Ammon's horn (tissue), 1 donor: ENCODE data around the gene SYT2.
A peak's percentile ranks its signal among the peaks of the same experiment; 100 is the strongest.
"Not testable (repeated sequence)": the region's sequence is repeated elsewhere in the genome, so short reads cannot be mapped to it uniquely, and the experiment has no call there.

Experiments used
- DNase-seq: peaks from one replicate; pipeline ENCODE4 v3.0.0-alpha.2; 2016; ENCODE audit warnings: low spot score

Gene SYT2

DNA sequence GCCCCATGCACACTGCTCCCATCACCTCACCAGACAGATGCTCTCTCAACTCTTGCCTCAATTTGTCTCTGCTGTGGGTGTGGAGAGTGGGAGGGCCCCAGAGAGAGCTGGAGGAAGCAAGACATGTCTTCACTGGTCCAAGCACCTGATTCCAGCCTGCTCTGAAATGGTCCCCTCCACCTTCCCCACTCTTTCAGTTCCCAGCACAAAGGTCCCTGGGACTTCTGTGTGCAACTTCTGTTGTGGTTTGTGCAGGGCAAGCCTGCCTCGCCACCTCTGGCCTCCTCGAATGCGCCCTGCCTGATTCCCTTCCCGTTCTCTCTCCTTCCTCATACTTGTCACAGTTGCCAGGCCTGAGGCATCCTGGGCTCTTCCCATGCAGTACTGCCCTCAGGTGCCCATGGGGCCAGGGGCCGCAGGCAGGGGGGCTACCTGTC, 119.3 kb downstream of the SYT2 start:
- DNase-seq, result no peak

DNA sequence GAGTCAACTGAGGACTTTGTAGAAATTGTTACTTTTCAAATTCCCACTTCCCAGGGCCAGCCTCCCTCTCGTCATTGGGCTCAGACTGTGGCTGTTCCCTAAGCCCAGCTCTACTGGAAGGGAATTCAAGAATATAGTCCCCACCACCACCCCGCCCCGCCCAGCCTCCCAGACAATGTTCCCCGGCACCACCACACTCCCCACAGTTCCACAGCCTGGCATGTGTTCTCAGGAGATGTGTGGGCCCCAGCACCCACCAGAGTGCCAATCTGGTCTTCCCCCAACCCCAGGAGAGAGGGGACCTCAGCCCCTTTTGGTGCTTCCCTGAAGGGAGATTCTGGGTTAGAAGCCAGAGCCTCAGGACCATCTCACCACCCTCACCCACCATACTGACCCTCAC, 120.1 kb downstream of the SYT2 start:
- no peak for DNase-seq

DNA sequence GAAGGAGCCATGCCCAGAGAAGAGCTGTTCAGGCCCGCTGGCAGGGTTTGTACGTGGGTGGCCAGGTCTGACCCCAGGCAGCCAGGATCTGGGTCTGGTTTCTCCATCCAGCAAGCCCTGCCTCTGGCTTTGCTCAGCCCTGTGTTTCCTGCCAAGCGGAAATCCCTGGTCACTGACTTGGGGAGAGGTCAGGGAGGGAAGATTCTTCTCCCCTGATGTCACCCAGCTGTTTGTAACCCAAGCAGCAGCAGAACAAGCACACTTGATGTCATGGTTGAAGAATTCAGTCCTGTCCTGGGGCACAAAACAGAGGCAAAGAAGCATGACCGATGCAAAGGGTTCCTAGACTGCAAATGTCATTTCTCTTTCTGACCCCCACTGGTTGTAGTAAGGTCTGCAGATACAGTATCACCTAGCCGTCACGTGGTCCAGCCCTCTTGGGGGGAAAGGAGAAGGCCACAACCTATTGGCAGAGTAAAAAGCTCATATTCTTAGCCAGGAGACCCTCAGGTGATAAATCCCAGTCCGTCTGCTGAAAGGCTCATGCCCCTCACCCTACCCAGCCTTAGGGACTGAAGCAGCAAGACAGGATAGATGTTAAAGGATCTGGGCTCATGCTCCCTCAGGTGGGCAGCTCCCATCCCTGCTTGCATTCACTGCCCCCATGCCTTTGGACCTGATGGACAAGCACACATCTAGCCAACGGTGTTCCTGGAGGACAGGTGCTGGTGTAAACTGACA, 120.9 kb downstream of the SYT2 start:
- no peak for DNase-seq

DNA sequence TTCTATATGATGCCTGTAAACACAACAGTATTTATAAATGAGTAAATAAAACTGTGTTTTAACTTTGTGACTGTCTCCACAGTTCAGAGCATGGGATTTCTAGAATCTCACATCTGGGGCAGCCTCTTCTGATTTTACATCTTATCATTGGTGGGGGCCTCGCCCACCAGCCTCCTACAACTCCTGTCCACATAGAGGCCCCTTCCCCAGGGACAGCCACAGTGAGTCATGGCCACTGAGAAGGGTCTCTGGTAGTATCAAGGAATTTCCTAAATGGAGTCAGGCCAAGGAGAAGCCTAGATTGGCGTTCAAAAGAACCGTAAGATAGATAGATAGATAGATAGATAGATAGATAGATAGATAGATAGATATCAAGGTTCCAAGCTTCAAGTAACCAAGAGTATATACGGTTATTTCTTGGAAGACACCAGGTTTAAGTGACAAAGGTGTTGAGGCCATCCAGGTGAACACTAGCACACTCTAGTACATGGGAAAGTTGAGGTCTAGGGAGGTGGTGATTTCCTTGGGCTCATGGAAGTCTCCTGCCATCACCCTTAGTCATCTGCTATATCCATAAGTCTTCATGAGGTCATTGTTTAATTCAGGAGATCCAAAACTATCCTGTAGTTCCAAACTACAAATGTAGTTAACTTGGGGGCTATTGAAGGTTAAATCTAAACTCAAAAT, 121.6 kb downstream of the SYT2 start:
- DNase-seq, result no peak

DNA sequence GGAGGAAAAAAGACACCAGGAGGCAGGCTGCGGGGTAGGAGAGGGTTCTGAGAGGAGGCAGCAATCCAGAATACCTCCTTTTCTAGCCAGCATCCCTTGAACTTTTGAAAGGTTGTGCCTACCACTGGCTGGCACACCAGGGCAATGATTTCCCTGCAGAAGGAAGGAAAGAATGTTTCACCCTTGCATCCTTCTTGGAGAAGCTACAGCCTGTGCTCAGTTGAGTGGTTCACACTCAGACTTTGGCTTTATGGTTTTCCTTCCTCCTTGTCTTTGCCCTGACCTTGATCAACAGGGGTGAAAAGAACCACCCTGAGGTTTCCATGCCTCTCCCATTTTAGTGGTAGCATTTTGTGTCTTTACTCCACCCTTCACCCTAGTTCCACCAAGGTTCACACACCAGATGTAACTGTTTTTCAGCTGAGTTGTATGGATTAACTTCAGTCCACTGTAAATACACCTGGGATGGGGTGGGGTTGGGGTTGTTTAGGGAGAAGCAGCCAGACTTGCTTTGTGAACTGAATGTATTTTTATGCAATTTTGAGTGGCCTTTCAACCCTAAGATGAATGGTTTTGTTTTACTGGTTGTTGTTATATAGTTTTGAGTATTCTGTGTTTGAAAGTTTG, 122.3 kb downstream of the SYT2 start:
- no peak for DNase-seq

DNA sequence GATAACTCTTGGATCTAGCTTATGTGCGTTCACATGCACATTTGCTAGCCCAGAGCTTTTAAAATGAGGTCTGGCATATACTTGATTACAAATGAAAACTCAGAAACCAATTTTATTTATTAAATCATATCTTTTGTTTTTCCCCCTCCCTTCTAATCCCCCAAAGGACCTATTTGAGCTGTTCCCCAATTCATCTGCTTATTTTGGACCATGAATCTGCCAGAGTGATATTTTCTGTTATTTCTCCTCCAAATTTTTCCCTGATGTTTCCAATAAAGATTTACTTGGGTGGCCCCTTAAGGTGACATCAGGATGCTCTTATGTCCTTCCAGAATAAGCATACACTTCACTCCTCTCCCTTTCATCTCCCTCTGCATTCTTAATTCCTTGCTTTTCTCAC, 123.4 kb downstream of the SYT2 start:
- DNase-seq, result no peak

DNA sequence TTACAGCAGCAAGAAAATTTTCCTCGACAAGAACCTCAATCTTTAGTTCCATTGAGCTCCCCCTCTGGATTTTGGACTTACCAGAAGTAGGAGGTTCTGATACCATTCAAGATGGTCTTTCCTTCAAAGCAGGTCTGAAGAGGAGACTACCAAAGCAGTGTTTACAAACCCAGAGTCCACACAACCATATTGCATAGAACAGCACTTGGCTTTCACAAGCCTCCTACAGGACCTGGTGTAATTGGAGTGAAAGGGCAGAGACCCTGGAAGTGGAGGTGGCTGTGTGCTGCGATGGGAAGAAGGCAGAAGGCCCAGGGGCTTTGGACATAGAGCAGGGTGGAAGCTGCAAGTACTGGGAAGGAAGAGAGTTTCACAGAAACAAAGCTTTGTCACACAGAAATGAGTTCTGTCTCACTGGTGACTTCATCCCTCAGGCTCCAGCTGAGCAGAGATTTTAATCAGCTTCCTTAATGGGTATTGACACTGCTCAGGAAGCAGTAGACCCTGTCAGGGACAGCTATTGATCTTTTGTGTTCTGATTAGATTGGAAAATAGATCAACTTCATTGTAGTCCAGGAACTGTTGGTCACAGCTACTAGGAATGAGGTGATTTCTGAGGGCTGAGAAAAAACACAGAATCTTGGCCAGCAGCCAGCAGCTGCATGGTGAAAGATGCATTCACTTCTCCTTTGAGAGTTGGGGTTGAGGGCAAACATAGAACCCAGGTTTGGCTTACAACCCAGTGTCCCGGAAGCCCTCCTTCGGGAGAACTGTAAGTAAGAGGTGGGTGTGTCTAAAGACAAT, 124.0 kb downstream of the SYT2 start:
- DNase-seq, result peak; percentile 21

DNA sequence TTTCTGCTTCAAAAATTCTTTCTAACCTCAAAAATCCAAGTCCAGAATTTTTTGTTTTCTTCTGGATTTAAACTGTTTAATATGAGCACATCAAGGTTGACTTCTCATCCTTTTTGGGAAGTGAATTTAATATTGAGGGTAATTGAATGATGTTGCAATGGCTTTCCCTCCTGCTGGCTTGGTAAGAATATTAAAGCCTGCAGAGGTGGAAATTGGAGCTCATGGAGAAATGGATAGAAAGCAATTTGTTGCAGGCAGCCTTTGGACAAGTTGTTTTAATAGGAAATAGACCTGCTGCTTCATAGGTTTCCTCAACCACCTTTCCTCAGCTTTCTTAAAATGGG, 124.7 kb downstream of the SYT2 start:
- no peak for DNase-seq

DNA sequence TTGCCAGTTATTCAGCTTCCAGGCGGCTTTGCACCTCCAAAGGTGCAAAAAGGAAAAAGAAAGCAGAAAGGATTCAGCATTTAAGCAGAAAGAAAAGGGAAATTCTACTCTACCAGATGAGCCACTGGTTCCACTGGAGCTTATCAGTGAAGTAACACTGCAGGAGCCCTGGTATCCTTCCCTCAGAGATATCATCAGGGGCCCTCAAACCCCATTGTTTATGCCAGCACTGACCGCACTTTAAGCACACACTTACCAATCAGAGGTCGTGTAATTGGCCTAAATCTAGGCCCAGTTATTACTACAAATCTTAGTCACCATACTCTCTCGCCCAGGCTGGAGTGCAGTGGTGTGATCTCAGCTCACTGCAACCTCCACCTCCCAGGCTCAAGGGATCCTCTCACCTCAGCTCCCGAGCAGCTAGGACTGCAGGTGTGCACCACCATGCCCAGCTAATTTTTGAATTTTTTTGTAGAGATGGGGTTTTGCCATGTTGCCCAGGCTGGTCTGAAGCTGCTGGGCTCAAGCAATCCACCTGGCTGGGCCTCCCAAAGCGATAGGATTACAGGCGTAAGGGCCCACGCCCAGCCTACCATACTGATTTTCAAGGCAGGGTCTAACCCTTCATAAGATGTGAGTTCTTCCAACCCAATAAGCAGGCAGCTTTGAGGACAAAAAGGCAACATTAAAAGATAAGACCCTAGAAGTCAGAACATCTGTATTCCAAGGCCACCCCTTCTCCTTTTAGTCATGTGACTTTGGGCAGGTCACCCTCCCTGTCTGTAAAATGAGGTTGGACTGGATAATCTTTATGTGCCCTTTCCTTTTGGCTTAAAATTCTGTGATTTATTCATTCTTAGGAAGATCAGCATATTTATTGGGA, 125.3 kb downstream of the SYT2 start:
- no peak for DNase-seq

DNA sequence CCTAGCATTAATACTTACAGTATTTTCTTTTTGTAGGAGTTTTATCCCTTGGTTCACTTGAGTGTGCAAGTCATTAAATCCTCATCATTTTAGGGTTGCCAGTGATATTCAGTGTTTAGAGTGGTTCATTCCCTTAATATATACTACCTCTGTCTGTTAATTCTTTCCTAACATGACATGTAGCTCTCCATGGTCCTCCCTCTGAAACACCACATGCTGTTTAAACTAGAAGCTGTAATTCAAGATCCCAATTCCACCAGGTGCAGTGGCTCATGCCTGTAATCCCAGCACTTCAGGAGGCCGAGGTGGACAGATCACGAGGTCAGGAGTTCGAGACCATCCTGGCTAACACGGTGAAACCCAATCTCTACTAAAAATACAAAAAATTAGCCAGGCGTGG, 127.9 kb downstream of the SYT2 start:
- DNase-seq, result not testable (repeated sequence)

DNA sequence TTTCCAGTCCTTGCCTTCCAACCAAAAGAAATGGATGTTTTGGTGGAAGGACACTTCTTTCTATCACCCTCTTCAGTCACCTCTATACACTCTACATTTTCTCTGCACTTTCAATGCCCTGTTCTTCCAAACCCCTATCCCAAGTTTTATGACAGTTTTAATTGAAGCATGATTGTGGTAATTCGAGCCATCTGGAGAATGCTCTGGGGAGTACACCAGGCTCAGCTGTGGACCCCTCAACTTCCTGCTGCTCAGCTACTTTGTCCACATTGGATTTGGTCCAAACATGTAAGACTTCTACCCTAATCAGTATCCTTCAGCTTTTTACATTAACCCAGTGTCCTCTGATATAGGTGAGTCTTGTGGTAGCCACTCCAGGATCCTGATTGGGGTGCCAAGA, 129.6 kb downstream of the SYT2 start:
- no peak for DNase-seq

DNA sequence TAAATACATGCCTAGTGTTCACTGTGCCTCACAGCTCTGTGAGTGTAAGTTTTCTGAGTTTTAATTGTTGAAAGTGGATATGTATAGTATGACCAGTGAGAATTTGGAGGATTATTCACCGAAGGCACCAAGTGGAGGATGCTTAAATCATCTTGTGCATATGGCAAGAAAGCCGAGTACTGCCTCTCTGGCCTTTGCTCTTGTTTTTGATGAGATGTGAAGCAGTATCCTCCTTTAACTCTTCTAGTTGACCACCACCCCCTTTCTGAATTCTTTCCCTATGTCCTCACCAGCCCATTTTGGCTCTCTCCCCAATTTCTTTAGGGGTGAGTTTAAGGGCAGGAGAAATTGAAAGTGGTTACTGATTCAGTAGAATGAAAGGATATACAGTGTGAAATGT, 130.4 kb downstream of the SYT2 start:
- DNase-seq, result no peak

DNA sequence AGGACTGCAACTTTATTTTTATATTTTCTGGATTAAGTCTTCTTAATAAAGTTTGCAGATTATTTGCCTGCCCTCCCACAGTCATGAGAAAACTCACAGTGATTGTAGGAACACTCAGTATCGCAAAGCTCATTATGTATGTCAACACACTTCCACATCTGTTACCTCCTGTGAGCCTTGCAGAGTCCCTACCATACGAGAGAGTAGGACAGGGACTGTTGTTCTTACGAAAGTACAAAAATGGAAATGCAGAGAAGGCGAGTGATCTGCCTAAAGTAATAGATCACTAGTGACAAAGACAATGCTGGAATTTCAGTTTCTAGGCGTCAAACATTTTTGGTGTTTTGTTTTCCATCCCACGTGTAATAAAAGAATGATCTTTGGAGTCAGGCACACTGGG, 131.7 kb downstream of the SYT2 start:
- peak; percentile 20 for DNase-seq

DNA sequence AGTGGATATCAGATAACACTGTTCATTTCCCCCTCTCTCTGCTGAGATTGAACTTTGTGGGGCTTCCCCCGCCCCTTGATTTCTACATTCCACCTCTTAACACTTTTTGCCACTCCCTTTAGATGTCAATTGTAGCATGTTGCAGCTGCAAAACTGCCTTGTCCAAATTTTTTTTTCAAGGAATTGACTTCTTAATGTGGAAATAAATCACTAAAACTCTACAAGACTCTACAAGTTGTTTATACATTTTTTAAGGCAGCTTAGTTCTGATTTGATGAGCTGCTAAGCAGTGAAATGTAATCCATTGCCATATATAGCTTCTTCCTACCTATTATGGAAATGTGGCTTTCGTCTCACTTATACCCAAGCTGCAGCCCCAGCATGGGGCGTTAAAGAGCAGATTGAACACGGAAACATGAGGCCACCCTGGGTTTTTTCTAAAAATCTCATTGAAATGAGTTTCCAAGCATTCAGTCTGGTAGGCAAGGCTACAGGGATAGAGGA, 132.2 kb downstream of the SYT2 start:
- no peak for DNase-seq

DNA sequence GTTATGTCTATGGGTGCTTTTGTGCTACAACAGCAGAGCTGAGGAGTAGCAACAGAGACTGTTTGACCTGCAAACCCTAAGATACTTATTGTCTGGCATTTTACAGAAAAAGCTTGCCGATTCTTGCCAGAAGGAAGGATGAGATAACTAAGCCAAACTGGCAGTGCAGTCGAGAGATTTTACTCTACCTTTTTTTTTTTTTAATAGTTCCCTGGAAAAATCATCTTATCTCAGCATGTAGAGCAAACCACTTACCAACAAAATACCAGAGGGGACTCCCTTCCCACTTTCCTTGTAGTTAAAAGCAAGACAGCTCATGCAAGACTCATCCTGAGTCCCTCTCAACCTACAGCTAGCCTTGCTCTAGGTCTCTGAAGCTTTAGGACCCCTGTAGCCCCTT, 132.9 kb downstream of the SYT2 start:
- no peak for DNase-seq

DNA sequence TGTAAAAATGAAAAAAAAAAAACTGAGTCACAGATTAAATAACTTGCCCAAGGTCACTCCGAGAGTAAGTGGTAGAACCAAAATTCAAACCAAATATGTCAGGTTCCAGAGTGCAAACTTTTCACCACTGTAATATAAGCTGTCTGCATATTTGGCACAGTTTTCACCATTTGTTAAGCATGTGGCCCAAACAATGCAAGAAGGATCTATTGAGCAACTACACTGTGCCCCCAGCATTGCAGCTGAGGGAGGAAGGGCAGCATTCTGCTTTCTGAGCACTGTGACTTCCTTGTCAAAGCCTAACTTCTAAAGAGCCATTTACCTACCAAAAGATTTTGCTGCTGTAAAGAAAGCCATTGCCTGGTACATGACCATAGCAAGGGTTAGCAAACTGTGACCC, 133.4 kb downstream of the SYT2 start:
- peak; percentile 35 for DNase-seq

DNA sequence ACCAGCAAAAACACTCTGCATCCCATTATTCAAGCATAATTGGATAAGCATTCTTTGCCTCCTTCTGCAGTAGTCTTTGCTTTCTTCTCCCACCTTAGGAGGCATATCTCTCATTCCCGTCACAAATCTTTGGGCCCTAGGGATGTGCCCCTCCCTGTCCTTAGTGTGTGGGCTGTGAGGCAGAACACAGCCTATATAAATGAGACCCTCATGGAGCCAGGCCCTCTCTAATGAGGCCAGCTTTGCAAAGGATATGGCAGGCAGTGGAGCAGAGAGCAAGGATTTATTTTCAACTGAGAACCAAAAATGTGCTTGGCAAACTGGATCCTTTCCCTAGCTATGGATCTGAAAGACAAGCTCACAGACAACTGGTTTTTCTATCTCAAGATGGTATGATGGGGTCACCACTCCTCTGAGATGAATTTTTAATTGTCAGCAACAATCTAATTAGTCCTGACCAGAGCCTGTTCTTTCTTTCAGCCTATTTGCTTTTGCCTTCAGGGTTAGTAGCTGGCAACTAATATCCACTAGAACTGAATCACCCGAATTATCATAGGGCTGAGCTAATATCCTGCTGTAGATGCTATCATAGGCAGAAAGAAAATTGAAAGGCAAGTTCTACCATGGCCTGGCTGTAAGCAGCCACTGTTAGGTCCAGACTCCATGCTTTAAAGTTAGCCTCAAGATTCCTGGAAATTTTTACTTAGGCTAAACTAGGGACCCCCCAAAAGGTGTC, 134.2 kb downstream of the SYT2 start:
- DNase-seq, result no peak

DNA sequence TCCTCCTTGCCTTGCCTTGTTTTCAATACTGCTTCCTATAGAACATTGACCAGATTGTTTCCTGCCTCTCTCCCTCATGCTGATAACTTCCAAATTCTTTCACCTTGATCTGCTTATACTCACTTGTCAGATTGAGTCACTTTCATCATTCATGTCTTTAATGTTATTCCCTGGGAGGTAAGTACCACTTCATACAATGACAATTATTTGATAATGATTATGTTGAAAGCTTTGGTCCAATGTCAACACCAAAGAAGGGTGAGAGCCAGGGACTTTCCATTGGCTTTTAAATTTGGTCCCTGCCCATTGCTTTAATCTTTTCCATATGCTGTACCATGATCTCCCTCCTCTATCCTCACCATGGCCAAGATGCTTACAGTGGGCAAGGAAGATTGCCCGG, 137.4 kb downstream of the SYT2 start:
- no peak for DNase-seq

DNA sequence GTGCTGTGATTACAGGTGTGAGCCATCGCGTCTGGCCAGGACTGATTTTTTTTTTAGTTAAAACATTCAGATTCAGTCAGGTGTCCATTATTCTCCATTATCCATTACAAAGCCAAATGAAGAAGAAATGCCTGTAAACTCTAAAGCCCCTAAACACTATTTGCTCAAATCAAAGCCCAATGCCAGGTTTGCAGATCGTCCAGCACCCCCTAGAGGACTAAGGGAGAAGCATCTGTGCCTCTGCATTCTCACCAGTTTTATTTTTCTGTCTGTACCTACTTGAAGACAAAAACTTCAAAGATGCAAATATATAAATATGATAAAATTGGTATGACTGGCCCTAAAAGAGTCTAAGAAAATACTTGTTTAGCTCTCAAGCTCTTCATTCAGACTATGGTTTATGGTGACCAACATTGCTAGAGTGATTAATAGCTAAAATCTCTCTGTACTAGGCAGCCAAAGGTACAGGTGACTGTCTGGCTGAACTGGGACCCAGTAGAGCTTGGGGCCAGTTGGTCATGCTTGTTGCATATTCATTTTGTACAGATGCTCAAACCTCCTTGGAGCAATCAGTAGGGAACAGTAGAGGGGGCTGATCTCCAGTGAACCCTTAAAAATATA, 138.4 kb downstream of the SYT2 start:
- DNase-seq, result peak; percentile 48
